H1 (cell line): ENCODE data around the gene DCAF4. TPM values are rescaled to one million over a fixed set of nuclear protein-coding genes. Genes with fewer than 3 reads are reported as not detected.
"Not testable (repeated sequence)": the region's sequence is repeated elsewhere in the genome, so short reads cannot be mapped to it uniquely, and the experiment has no call there.

ENCODE experiments used
- CTCF ChIA-PET: fragments of 300-600 bp; sonication (Branson Sonifier 250); formaldehyde crosslinking; loops from one replicate; lab custom pipeline; 2021; ENCODE audit not compliant: partially characterized antibody; lab: Charles Lee
- POLR2A ChIA-PET: fragments of 300-600 bp; sonication (Branson Sonifier 250); formaldehyde crosslinking; loops from one replicate; lab custom pipeline; 2021; ENCODE audit warnings: inconsistent platforms; ENCODE audit not compliant: partially characterized antibody; lab: Charles Lee
- DNase-seq, 2 experiments: peaks; one replicate each; pipeline versions ENCODE4 v3.0.0 to v3.0.0-alpha.2; 2010 to 2022; ENCODE audit warnings: low spot score in 2 of 2, low read depth in 1 of 2, mixed read lengths in 1 of 2
- FAIRE-seq: peaks from 2 replicates; lab custom pipeline; 2011; peaks lifted over from hg19 to GRCh38; lab: Jason Lieb, UNC
- H2AFZ ChIP-seq: 2 replicates; pipeline ENCODE4 v1.8.1; 2012; ENCODE audit warnings: low read length, inconsistent platforms
- H2AK5ac ChIP-seq: 2 replicates; pipeline ENCODE4 v1.6.1; 2013; ENCODE audit warnings: low read depth, low read length
- H2BK120ac ChIP-seq: replicated peaks from 2 replicates; pipeline ENCODE3; 2013; ENCODE audit warnings: low read depth, low read length, inconsistent platforms
- H2BK12ac ChIP-seq: 2 replicates; pipeline ENCODE4 v1.6.1; 2013; ENCODE audit warnings: low read depth, low read length
- H2BK15ac ChIP-seq: 2 replicates; pipeline ENCODE4 v1.6.1; 2013; ENCODE audit warnings: low read length
- H2BK20ac ChIP-seq: 2 replicates; pipeline ENCODE4 v1.6.1; 2013; ENCODE audit warnings: low read length
- H2BK5ac ChIP-seq: 2 replicates; pipeline ENCODE4 v1.6.1; 2013; ENCODE audit warnings: low read depth, low read length
- H3K14ac ChIP-seq: 2 replicates; pipeline ENCODE4 v1.6.1; 2013; ENCODE audit warnings: inconsistent platforms; ENCODE audit not compliant: insufficient read length
- H3K18ac ChIP-seq: 2 replicates; pipeline ENCODE4 v1.6.1; 2013; ENCODE audit warnings: low read length; ENCODE audit errors: extremely low read depth
- H3K23ac ChIP-seq: 2 replicates; pipeline ENCODE4 v1.6.1; 2013; ENCODE audit warnings: inconsistent platforms; ENCODE audit not compliant: insufficient read length
- H3K23me2 ChIP-seq: 2 replicates; pipeline ENCODE4 v1.6.1; 2013; ENCODE audit warnings: low read depth, low read length
- H3K27ac ChIP-seq: 2 replicates; pipeline ENCODE4 v1.6.1; 2011; ENCODE audit warnings: low read depth, low read length, inconsistent platforms
- H3K27me3 ChIP-seq, 4 experiments: replicated peaks in 1 of 4; 1 replicate in 1 of 4; 2 replicates in 3 of 4; pipeline versions ENCODE4 v1.6.1 to v1.8.1; 2011 to 2013; ENCODE audit warnings: low read length in 3 of 4, mild to moderate bottlenecking in 3 of 4, inconsistent platforms in 2 of 4, mixed read lengths in 2 of 4, moderate library complexity in 1 of 4; ENCODE audit not compliant: control insufficient read depth in 3 of 4, insufficient read depth in 3 of 4; ENCODE audit errors: extremely low read depth in 1 of 4
- H3K36me3 ChIP-seq, 4 experiments: 2 replicates each; pipeline versions ENCODE4 v1.6.1 to v1.8.1; 2011 to 2013; ENCODE audit warnings: mild to moderate bottlenecking in 4 of 4, low read length in 3 of 4, moderate library complexity in 2 of 4, control low read depth in 1 of 4, inconsistent platforms in 1 of 4; ENCODE audit not compliant: insufficient read depth in 4 of 4, control insufficient read depth in 2 of 4
- H3K4ac ChIP-seq: replicated peaks from 2 replicates; pipeline ENCODE3; 2013; ENCODE audit warnings: low read length, low read depth, mixed read lengths, inconsistent platforms; ENCODE audit not compliant: insufficient read length
- H3K4me1 ChIP-seq, 4 experiments: replicated peaks in 1 of 4; 1 replicate in 1 of 4; 2 replicates in 3 of 4; pipeline versions ENCODE4 v1.6.1 to v1.8.1; 2011 to 2013; ENCODE audit warnings: low read length in 3 of 4, inconsistent platforms in 2 of 4, mixed read lengths in 1 of 4; ENCODE audit not compliant: insufficient read depth in 4 of 4, control insufficient read depth in 3 of 4
- H3K4me2 ChIP-seq, 2 experiments: 2 replicates each; pipeline versions ENCODE4 v1.6.1 to v1.8.1; 2011 to 2013; ENCODE audit warnings: low read depth in 2 of 2, low read length in 2 of 2, control low read depth in 1 of 2, inconsistent platforms in 1 of 2, mild to moderate bottlenecking in 1 of 2; ENCODE audit not compliant: insufficient read depth in 1 of 2
- H3K4me3 ChIP-seq, 4 experiments: fragments of 200-600, 300-600 bp in 1 of 4; sonication (generic), shearing (Covaris generic), sonication (Bioruptor Twin) in 1 of 4; 2 replicates each; pipeline versions ENCODE4 v1.5.1 to v1.8.1; 2011 to 2016; ENCODE audit warnings: low read length in 4 of 4, low read depth in 3 of 4, control low read depth in 2 of 4, inconsistent platforms in 2 of 4, mild to moderate bottlenecking in 2 of 4, mixed read lengths in 1 of 4, moderate library complexity in 1 of 4; ENCODE audit not compliant: insufficient read depth in 2 of 4; ENCODE audit errors: extremely low read depth in 1 of 4
- H3K56ac ChIP-seq: replicated peaks from 2 replicates; pipeline ENCODE3; 2013; ENCODE audit warnings: low read depth, mild to moderate bottlenecking, mixed read lengths, low read length, inconsistent platforms; ENCODE audit not compliant: insufficient read length
- H3K79me1 ChIP-seq: 2 replicates; pipeline ENCODE4 v1.6.1; 2013; ENCODE audit warnings: low read depth, low read length, control low read depth
- H3K79me2 ChIP-seq, 2 experiments: 2 replicates each; pipeline versions ENCODE4 v1.6.1 to v1.8.1; 2012 to 2013; ENCODE audit warnings: low read length in 2 of 2, mild to moderate bottlenecking in 2 of 2, inconsistent platforms in 1 of 2; ENCODE audit not compliant: insufficient read depth in 2 of 2, control insufficient read depth in 1 of 2
- H3K9ac ChIP-seq, 4 experiments: replicated peaks in 1 of 4; 1 replicate in 1 of 4; 2 replicates in 3 of 4; pipeline versions ENCODE4 v1.6.1 to v1.8.1; 2011 to 2013; ENCODE audit warnings: low read depth in 3 of 4, low read length in 3 of 4, control low read depth in 2 of 4, mild to moderate bottlenecking in 2 of 4, moderate library complexity in 2 of 4, inconsistent platforms in 1 of 4; ENCODE audit errors: extremely low read depth in 1 of 4
- H3K9me3 ChIP-seq, 2 experiments: 2 replicates each; pipeline versions ENCODE4 v1.6.1 to v1.8.1; 2012 to 2013; ENCODE audit warnings: mild to moderate bottlenecking in 2 of 2, moderate library complexity in 2 of 2, control low read depth in 1 of 2, inconsistent platforms in 1 of 2, low read depth in 1 of 2, low read length in 1 of 2, mixed read lengths in 1 of 2; ENCODE audit not compliant: insufficient read depth in 2 of 2
- H4K20me1 ChIP-seq, 2 experiments: replicated peaks in 1 of 2; 2 replicates each; pipeline versions ENCODE3 to v1.8.1; 2011 to 2013; ENCODE audit warnings: inconsistent platforms in 2 of 2, low read length in 2 of 2, mild to moderate bottlenecking in 1 of 2; ENCODE audit not compliant: insufficient read depth in 2 of 2, control insufficient read depth in 1 of 2
- H4K5ac ChIP-seq: 2 replicates; pipeline ENCODE4 v1.6.1; 2013; ENCODE audit warnings: low read length, low read depth, mixed read lengths, inconsistent platforms; ENCODE audit not compliant: insufficient read length
- H4K8ac ChIP-seq: 2 replicates; pipeline ENCODE4 v1.8.0; 2013; ENCODE audit warnings: mild to moderate bottlenecking, moderate library complexity, low read length, inconsistent platforms; ENCODE audit not compliant: insufficient read depth; ENCODE audit errors: extremely low read depth
- H4K91ac ChIP-seq: replicated peaks from 2 replicates; pipeline ENCODE3; 2013; ENCODE audit warnings: low read length, mixed read lengths, inconsistent platforms; ENCODE audit not compliant: insufficient read length
- TAF1 ChIP-seq: IDR thresholded peaks from 2 replicates; pipeline ENCODE4 v1.6.1; 2011; ENCODE audit warnings: mild to moderate bottlenecking, low read depth, low read length
- WGBS, 2 experiments: shearing (Covaris generic) in 1 of 2; methylation state at CpG; one replicate each; pipeline versions ENCODE4 v1.1.6 to v1.1.7; 2013 to 2015; ENCODE audit warnings: low lambda C conversion rate in 2 of 2, mixed read lengths in 2 of 2, inconsistent platforms in 1 of 2, low coverage in 1 of 2, missing lambda C conversion rate in 1 of 2; ENCODE audit not compliant: insufficient replicate concordance in 2 of 2, insufficient coverage in 1 of 2, insufficient read length in 1 of 2; ENCODE audit errors: extremely low coverage in 1 of 2, missing lambda C conversion rate in 1 of 2; 5-methylcytosine and 5-hydroxymethylcytosine counted together
- polyA plus RNA-seq, 7 experiments: library from polyadenylated mRNA; depleted of rRNA in 3 of 7; stranded (reverse) in 5 of 7; unstranded in 2 of 7; fragments of >200 nt in 5 of 7; fragments of 200-250 nt in 2 of 7; gene quantifications; 1 replicate in 5 of 7; 2 replicates in 1 of 7; 4 replicates in 1 of 7; pipeline versions ENCODE4 v1.2.1 to v1.2.3, GENCODE V29; 2011 to 2013; ENCODE audit warnings: missing spikeins in 2 of 7, mixed read lengths in 2 of 7
- total RNA-seq: library from RNA; stranded (reverse); fragmentation: NEBNext Ultra II Directional; extraction: Animal tissue kit (Norgen Biotek cat#: 25700); gene quantifications from 2 replicates; pipeline ENCODE4 v1.2.1, GENCODE V29; 2021

The DCAF4 gene
- total and polyA plus RNA-seq, 2 of the 8 experiments (the other 6 are each of a cell fraction or from before 2014, with no cell fraction given): 17.0 to 21.1 TPM

GRCh38 chr14:73003681-73004080, 77.4 kb downstream of the DCAF4 start:
- no peaks in the 10 kb centered on the region for H3K27me3 ChIP-seq
- no peak overlapping the region for H2BK12ac ChIP-seq
- 93% methylated on average over 6 of the region's 6 CpGs; no CpG with 5 or more reads in 1 of the 2 experiments for WGBS, 2 experiments
- H3K79me2 ChIP-seq: peaks cover 0 to 6% of the 10 kb centered on the region in 2 experiments; a peak in 2 of 4 replicates
- H3K18ac ChIP-seq: no peak overlapping the region
- H3K4me1 ChIP-seq: peaks cover 0 to 5% (median 0%) of the 10 kb centered on the region in 4 experiments; a peak in 3 of 7 replicates
- H2BK20ac ChIP-seq: no peak overlapping the region
- no peak overlapping the region for H2BK120ac ChIP-seq
- H3K4me2 ChIP-seq: no peak overlapping the region
- no peak overlapping the region for H3K23ac ChIP-seq
- H3K27ac ChIP-seq: no peak overlapping the region
- no peaks in the 10 kb centered on the region for H3K23me2 ChIP-seq
- ChIA-PET POLR2A (no interaction called here), CTCF (interaction anchor here (0.7 to 2.1 kb wide), 3 partner anchors 21 to 55 kb away, joined by 3 to 6 read pairs (median 3); no protein-coding TSS in a partner anchor)
- no peak overlapping the region for H4K5ac ChIP-seq
- H3K56ac ChIP-seq: no peak overlapping the region
- H3K9me3 ChIP-seq: no peaks in the 10 kb centered on the region
- H3K4ac ChIP-seq: no peak overlapping the region
- H2BK5ac ChIP-seq: no peak overlapping the region
- H3K4me3 ChIP-seq: no peak overlapping the region
- no peak overlapping the region for H3K9ac ChIP-seq
- H2AFZ ChIP-seq: no peak overlapping the region
- peaks cover 0 to 5% of the 10 kb centered on the region in 2 experiments for H4K20me1 ChIP-seq
- H3K14ac ChIP-seq: no peak overlapping the region
- 0 out of 2 replicates have a peak overlapping the region, but pooled peaks have one; percentile 75 for H2AK5ac ChIP-seq
- no peak overlapping the region for H4K8ac ChIP-seq
- TF ChIP-seq TAF1: no peak
- no peak overlapping the region for H2BK15ac ChIP-seq
- H3K79me1 ChIP-seq: peaks cover 2% of the 10 kb centered on the region; the same call in 1 of the 2 replicates
- no peaks in the 10 kb centered on the region for H3K36me3 ChIP-seq
- no peak overlapping the region for H4K91ac ChIP-seq
- DNase-seq (no peak), FAIRE-seq (no peak)

GRCh38 chr14:73004641-73005040, 78.4 kb downstream of the DCAF4 start:
- H2AK5ac ChIP-seq, H2AFZ ChIP-seq, DNase-seq, H3K79me1 ChIP-seq, H2BK20ac ChIP-seq, H3K14ac ChIP-seq, H2BK12ac ChIP-seq, CTCF ChIA-PET, H2BK15ac ChIP-seq, H3K23me2 ChIP-seq, H3K27me3 ChIP-seq, H3K4ac ChIP-seq, H3K18ac ChIP-seq, H3K9ac ChIP-seq, H3K79me2 ChIP-seq, H3K36me3 ChIP-seq, H3K27ac ChIP-seq, H3K9me3 ChIP-seq, H4K5ac ChIP-seq, H2BK5ac ChIP-seq, H3K4me2 ChIP-seq, H4K91ac ChIP-seq, POLR2A ChIA-PET, FAIRE-seq, H4K20me1 ChIP-seq, H3K56ac ChIP-seq, H4K8ac ChIP-seq, H2BK120ac ChIP-seq, H3K23ac ChIP-seq, H3K4me1 ChIP-seq, H3K4me3 ChIP-seq: not testable (repeated sequence)
- 92% methylated on average over 8 of the region's 9 CpGs; no CpG with 5 or more reads in 1 of the 2 experiments for WGBS, 2 experiments
